DLD1 (cell line): ENCODE results near the gene UCK1.
"Not testable (repeated sequence)": the region's sequence is repeated elsewhere in the genome, so short reads cannot be mapped to it uniquely, and the experiment has no call there.

Source experiments
- in situ Hi-C: cut with HindIII; loops from 2 replicates; pipeline ENCODE4 v1.10.0; 2017; ENCODE audit warnings: low sequenced_read_pairs

UCK1 gene

DNA sequence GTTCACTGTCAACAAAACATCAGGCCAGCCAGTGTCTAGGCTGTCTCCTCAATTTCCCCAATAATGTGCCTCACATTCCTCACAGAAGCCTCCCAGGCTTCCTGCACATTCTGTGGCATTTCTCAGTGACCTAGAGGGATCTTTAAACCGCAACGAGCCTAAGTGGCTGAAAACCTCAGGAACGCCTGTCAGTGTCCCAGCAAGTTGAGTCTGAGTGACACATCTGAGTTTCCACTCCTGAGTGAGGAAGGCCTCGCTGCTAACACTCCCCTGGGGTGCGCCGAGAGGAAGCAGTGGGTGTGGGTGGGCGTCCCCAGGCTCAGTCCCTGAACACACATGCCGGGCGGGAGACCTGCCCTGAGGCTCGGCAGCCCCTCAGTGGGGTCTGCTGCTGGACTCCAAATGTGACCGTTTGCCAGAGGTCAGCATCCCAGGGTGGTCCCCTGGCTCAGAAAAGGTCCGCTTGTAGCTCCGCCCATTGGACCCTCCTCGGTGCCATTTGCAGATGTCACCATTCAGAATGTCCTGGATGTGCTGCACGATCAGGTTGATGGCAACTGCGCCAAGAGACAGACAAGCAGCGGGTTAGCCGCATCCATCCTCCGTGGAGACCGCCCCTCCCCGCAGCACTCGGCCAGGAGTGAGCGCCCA is 6.3 kb downstream of the UCK1 start:
- in situ Hi-C loops = no loop called here

DNA sequence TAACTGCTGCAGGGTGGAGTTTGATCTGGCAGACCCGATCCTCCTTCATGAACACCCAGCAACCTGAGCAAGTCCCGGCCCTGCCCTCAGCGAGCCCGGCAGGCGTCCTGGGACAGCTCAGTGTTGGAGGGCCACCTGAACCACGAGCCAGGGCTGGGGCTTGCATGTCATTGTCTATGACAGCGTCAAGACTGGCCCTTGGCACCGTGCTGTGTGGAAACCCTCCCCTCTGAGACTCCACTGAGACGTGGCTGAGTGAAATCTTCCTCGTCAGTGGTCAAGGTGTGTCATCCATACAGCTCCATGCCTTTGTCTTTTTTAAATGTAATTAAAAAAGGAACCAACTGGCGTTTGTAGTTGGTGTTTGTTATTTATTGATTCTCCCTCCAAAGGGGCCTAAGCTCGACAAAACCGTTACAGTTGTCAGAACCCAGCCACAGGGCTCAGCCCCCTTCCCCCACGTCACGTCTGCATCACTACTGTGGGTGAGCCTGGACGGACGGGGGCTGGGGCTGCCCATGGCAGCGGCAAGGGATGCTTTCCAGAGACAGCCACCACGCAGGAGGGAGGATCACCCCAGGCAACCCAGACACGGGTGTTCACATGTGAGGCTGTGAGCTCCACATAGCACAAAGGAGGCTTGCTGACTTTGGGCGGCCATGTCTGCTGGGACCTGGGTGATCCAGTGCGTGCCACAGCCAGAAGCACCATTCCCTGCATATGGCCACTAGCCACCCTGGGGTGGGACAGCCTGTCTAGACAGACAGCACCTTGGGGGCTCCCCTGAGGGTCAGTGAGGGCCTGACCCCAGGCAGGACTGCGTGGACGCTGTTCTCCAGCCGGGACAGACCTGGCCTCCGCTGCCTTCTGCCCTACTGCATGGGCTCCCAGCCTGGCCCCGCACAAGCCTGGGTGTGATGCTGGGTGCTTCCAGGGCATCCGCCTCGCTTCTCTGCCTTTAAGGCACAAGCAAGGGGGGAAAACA is 7.3 kb downstream of the UCK1 start:
- in situ Hi-C loops = no loop called here

DNA sequence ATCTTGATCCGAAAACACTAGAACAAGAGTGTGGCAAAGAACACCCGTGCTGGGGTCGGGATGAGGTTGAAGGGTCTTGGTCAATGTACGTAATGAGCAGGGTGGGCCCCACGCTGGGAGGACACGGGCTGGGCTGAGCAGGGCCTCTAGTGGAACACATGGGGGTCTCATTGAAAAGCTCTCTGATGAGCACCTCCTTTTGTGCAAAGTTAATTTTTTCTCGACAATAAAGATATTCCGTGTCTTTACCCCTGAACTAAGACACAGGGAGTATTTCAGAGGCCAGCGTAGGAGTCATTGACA is 8.0 kb downstream of the UCK1 start:
- in situ Hi-C loops = no loop called here

DNA sequence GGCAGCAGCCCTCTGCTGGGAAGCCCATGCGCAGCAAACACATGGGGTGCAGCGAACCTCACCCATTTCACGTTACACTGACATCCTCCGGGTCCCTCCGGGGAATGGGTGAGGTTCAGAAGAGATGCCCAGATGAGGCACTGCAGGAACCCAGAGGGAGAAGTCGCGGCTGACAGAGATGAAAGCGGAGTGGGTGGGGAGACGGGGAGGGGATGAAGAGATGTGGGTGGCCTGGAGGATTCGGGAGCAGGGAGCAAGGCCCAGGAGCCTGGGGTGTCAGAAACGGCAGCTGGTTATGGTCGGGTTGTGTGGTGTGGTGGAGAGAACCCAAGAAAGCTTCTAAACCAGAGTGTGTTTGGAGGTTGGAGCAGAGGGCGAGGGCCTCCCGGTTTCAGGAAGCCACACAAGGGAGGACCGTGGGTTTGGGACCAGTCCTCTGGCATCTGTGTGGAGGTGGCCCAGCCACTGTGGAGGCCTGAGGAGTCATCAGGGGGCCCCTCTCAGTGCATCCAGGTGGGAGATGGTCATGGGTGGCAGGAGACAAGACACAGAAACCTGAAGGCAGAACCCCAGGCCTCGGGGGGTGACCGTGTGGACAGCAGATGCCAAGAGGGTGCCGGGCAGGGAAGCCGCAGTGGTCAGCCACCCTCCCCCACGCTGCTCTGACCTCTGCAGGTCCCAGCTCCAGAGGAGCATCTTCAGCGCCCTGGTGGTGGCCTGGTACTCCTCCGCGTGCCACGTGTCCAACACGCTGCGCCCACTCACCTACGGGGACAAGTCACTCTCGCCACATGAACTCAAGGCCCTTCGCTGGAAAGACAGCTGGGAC is 8.6 kb downstream of the UCK1 start:
- in situ Hi-C loops = no loop called here

DNA sequence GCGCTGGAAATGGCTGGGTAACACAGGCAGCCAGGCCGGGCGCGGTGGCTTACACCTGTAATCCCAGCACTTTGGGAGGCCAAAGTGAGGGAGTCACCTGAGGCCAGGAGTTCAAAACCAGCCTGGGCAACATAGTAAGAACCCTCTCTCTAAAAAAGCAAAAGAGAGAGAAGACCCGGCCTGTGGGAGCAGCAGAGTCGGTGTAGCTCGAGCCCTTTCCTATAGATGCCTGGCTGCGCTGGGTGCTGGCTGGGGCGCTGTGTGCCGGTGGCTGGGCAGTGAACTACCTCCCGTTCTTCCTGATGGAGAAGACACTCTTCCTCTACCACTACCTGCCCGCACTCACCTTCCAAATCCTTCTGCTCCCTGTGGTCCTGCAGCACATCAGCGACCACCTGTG is 9.2 kb downstream of the UCK1 start:
- in situ Hi-C loops = no loop called here

DNA sequence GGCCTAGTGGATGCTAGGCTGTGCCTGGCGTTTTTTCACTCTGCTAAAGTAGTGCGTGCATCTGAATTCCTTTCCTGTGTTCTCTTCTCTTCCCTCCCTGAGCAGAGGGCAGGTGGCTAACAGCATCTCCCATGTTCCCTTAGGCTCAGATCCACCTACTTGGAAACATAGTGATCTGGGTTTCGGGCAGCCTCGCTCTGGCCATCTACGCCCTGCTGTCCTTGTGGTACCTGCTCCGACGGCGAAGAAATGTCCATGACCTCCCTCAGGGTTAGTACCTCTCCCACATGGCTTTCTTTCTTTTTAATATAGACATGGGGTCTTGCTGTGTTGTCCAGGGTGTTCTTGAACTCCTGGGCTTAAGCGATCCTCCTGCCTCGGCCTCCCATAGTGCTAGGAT is 9.9 kb downstream of the UCK1 start:
- in situ Hi-C loops = no loop called here

DNA sequence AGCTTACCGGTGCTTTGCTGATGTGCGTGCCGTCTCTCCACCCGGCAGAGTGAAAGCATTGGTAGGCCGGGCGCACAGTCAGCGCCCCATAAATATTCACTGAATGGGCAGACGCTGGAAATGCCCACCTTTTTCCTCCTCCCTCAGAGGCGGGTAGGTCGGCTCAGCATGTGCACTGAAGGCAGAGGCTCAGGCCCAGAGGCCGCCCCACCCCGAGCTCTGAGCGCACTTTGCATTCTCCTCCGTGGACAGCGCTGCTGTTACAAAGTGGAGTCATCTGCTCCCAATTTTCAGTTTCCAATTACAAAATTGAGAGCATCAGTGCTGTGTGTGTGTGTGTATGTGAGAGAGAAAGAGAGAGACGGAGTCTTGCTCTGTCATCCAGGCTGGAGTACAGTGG is 10.6 kb downstream of the UCK1 start:
- in situ Hi-C loops = no loop called here

DNA sequence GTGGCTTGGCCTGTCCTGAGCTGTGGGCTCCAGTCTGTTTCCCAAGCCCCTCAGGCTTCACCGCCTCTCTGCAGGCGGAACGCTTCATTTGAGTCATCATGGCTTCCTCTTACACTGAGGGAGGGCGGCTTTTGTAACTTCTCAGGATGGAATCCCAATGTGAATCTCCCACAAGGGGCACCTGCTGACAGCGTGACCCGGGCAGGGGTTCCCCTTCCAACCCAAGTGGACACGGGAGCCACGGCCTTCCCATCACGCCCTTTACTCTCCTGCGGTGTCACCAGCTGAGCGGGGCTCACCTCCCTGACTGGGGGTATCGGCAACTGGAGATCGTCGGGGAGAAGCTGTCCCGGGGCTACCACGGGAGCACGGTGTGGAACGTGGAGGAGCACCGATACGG is 12.5 kb downstream of the UCK1 start:
- in situ Hi-C loops = no loop called here

DNA sequence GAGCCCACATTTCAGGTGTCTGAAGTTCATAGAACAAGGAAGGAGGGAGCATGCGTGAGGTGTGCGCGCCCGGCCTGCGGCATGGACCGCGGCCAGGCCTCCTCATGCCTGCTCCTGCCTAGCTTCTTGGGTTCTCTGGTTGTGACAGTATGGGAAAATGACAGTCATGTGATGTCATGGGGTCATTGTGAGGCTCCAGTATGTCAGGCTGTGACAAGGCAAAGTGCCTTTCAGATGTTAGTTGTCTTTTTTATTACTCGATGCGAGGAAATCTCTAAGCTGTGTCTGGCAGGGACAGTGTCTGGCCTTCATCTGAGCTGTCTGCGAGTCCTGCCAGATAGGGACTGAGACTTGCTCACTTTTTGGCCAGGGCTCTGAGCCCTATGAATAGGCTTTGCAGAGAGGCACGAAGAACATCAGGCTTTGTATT is 13.3 kb downstream of the UCK1 start:
- in situ Hi-C loops = no loop called here

DNA sequence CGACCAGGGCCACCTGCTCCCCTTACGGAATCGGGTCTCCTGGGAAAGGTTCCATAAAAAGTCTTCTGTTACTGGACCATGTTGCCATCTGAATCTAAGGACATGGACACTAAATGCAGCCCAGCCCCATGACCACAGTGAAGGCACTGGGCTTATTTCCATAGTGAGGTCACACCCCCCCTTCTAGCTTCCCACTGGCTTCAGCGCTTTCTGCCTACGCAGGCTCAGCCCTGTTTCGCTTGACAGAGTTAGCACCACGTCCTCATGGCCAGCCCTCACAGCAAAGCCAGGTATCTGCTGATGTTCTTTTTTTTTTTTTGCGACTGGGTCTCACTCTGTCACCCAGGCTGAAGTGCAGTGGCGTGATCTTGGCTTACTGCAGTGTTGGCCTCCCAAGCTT is 14.1 kb downstream of the UCK1 start:
- in situ Hi-C loops = no loop called here

DNA sequence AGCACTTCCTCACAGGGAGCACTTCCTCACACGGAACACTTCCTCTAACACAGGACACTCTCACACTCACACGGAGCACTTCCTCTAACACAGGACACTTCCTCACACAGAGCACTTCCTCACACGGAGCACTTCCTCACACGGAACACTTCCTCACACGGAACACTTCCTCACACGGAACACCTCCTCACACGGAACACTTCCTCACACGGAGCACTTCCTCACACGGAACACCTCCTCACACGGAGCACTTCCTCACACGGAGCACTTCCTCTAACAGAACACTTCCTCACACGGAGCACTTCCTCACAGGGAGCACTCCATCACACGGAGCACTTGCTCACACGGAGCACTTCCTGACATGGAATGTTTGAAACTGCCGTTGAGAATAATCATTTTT is 15.0 kb downstream of the UCK1 start:
- in situ Hi-C loops = no loop called here

DNA sequence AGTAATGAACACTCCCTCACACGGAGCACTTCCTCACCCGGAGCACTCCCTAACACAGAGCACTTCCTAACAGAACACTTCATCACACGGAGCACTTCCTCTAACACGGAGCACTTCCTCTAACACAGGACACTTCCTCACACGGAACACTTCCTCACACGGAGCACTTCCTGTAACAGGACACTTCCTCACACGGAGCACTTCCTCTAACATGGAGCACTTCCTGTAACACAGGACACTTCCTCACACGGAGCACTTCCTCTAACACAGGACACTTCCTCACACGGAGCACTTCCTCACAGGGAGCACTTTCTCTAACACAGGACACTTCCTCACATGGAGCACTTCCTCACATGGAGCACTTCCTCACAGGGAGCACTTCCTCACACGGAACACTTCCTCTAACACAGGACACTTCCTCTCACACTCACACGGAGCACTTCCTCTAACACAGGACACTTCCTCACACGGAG is 15.5 kb downstream of the UCK1 start:
- in situ Hi-C loops = not testable (repeated sequence)

DNA sequence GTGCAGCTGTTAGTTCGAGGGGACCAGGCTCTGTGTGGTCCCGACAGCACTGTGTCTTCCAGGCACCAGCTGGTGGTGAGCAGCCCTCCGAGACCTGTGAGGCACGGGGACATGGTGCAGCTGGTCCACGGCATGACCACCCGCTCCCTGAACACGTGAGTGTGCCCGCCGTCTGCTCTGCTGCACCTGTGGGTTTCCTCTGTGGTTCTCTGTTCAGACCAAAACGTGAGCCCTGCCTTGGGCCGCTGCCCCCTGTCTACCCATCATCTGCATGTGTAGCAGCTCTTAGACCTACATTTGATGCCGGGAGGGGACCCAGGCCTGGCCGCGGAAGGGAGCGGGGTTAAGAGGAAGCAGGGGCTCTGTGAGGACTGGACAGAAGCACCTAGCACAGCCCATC is 17.9 kb downstream of the UCK1 start:
- in situ Hi-C loops = no loop called here

DNA sequence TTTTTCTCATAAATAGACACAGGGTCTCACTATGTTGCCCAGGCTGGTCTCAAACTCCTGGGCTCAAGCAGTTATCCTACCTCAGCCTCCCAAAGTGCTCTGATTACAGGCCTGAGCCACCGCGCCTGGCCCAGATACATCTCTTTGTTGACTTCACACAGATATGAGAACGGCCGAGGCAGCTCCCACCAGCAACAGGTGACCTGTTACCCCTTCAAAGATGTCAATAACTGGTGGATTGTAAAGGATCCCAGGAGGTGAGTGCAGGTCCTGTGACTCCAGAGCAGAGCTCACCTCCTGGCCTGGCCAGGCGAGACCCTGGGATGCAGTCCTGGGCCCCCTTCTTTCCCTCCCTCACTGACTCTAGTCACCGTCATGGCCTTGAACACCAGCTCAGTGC is 19.2 kb downstream of the UCK1 start:
- in situ Hi-C loops = no loop called here

DNA sequence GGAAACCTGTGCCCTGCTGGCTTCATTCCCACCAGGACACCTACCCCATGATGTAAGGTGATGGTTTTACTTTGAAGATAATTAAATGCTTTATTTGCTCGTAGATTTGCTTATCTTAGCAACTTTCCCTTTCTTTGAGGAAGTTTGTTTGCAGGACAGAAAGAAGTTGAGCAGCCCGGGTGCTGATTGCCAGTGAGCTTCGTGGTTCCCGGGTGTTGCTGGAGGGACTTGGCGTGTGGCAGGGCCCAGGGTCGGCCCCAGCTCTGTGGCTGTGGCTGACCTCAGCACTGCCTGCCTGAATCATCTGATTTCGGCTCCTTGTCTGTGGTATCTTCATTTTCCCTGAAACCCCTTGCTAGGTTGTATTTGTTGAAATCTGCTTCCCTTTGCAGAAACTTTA is 19.6 kb downstream of the UCK1 start:
- in situ Hi-C loops = no loop called here

DNA sequence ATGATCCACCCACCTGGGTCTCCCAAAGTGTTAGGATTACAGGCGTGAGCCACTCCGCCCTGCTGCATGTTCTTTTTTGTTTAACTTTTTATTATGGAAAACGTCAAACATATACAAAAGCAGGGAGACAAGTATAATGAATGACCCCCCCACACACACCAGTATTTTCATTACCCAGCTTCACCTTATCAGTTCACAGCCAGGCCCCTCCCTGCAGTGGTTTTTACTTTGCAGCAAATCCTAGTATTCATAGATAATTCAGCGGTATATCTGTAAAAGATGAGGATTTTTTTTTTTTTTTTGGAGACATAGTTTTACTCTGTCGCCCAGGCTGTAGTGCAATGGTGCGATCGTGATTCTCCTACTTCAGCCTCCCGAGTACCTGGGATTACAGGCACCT is 26.1 kb downstream of the UCK1 start:
- in situ Hi-C loops = no loop called here

DNA sequence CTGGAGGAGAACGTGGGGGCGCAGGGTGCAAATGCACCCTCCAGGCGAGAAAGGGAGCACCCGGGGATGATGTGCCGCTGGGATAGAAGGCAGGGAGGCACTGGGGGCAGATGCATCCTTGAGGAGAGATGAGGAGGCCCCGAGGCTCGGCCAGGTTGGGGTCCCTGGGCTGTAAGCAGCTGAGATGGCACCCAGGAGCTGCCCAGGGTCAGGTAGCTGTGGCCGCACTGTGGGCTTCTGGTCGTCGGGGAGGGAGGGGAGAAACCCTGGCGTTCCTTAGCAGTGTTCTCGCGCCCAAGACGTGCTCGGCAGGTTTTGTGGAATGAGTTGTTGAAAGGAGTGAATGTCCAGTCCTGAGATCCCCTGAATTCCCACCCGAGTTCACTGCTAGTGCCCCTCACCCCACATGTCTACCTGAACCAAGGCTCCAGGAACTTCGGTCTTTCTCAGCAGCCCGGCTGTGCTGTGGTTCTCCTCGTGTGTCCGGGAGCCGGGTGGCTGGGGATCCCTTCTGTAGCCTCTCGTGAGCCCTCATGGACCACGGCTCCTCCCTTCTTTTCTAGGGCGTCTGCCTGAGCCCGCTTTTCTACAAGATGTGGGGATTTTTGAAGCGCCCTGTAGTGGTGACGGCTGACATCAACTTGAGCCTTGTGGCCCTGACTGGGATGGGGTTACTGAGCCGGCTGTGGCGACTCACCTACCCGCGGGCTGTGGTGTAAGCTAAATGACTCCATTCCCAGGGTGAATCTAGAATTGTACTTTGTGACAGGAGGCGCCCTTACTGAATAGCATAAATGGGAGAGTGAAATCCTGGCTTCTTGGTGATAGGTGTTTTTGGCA is 27.2 kb downstream of the UCK1 start:
- in situ Hi-C loops = no loop called here

DNA sequence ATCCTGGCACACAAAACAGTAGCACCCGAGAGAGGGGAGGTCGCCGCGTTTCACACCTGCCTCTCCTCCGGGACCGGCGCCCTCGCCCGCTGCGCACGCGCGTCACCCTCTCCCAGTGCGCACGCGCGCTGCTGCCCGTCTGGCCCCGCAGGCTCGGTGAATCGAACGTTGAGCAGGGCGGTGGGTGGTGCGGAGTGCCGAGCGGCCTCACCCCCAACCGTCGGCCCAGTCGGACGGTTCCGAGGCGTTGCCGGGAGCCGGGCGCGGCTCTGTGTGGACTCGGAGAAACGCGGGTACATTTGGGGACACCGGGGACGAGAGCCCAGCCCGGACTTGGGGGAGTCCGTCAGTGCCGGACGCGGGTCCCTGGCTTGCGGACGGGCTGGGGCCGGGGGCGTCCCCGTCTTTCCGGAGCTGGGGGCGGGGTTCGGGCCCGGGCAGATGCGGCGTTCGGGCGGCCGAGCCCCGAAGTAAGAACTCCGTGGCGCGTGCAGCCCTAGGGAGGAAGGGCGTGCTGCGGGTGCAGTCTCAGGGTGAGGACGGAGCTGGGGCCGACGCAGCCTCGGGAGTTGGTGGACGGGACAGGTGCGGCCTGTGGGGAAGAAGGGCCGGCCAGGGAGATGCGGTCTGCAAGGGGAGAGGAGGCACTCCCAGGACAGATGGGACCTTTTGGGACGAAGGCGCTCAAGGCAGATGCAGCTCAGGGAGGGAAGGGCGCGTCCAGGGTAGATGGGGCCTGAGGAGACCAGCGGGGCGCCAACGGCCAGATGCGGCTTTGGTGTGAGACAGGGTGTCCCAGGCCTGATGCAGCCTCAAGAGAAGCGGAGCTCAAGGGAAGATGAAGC is 28.1 kb downstream of the UCK1 start, which contains the start of gene POMT1:
POMT1 (plus strand) TSS at position 138 of the 845 bp plus-strand sequence. CDS start 1,301 bp downstream, outside the sequence.
- in situ Hi-C loops = no loop called here

DNA sequence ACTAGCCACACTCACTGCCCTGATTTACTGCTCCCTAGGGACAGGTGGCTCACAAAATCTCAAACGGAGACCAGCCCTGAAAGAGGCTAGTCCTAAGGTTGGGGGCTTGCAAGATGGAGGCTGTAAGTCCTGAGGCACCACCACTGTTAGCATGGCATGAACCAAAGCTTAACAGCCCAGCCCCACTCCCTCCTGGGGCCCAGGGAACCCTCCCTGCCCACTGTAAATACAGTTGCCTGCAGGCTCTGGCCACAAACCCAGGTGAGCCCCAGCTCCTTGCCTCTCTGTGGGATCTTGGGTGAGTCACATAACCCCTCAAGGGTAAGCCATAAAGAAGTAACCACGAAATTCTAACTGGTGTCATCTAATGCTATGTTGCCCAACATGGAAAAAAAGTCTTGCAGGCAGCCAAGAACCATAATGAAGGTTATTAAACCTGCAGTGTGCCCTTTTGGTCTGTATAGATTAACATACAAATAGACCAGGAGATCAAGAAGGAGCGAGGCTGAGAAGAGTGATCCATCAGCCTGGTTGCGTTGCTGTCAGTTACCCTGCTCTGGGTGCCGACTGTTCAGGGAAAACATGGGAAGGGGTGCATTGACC is 30.0 kb downstream of the UCK1 start:
- in situ Hi-C loops = no loop called here
